Mucosa of gallbladder (tissue), 1 donor: ENCODE data around the gene MYEF2. TPM values are rescaled to one million over a fixed set of nuclear protein-coding genes. Genes with fewer than 3 reads are reported as not detected.

Experiments used
- DNase-seq: peaks from one replicate; pipeline ENCODE4 v3.0.0-alpha.2; 2020; ENCODE audit warnings: low spot score
- total RNA-seq: library from RNA; stranded (reverse); gene quantifications from one replicate; pipeline ENCODE4 v1.2.1, GENCODE V29; 2021
- donor health status: DM: no; HTN: no; CAD: no.

The MYEF2 gene
- total RNA-seq, 1 donor from 2014 or later, result 41.1 TPM

DNA sequence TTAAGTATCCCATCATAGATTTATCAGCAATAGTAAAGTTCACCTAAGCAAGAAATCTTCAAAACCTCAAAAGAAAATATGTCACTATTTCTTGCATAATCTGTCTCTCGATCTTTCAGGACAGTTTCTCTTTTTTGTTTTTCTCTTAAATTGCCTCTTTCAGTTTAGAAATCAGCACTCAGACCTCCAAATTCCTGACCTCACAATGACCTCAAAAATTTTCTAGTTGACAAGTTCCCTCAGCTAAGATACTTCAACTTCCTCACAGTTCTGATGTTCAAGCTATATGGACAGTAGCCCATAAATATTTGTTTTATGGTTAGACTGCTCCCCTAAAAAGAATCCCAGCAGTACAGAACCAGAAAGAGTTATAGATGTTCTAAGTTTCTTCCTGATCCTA, 33.2 kb downstream of the MYEF2 start:
- no peak for DNase-seq

GRCh38 chr15:48143856-48144255, 34.2 kb downstream of the MYEF2 start:
- no peak for DNase-seq

- DNase-seq, result no peak
Observed at GRCh38 chr15:48132874-48133273, 45.2 kb downstream of the MYEF2 start.

DNA sequence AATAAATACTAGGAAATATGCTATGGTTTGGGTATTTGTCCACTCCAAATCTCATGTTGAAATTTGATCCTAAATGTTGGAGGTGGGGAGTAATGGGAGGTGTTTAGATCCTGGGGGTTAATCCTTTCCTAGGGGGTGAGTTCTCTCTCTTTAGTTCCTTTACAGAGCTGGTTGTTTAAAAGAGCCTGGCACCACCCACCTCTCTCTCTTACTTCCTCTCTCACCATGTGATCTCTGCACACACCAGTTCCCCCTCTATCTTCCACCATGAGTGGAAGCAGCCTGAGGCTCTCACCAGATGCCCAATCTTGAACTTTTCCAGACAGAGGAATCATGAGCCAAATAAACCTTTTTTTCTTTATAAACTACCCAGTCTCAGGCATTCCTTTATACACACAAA, 46.8 kb downstream of the MYEF2 start:
- no peak for DNase-seq

DNA sequence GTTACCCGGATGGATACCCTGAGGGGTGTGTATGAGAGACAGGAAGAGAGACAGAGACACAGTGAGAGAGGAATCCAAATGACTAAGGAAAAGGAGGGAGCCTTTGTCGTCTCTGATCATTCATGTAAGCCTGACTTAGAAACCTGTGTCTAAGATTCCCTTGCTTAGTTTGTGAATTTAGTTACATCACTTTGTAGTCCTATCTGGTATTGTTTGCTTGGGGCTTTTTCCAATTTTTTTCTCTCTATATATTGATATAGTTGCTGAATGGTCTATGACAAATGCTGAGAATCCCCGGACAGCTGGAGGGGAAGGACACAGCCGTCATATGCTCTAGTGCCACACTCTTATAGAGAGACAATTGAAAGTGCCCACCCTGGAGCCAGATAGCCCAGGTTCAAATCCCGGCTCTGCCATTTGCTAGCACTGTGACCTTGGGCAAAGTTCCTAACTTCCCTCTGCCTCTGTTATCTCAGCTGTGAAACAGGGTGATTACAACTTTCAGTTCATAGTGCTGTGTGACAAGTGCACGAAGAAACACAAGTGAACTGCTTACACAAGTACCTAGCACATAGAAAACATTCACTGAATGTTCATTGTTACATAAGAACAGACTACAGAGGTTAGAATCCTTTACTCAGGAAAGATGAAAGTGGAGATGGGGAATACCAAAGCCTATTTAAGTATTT, 51.3 kb downstream of the MYEF2 start:
- DNase-seq, result no peak

DNA sequence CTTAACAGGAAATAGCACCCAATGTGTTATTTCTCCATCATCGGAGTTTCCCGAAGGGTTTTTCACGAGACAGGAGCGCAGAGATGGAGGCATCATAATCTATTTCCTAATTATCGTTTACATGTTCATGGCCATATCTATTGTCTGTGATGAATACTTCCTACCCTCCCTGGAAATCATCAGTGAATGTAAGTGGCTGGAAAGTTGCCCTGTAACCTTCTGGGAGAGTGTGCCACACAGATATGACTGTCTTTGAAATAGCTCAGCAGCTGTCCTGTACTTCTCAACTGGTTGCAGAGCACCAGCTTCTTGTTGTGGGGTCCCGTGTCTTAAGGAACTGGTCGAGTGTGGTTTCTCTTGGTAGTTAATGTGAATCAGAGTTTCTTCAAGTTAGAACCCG, 56.2 kb downstream of the MYEF2 start:
- DNase-seq, result no peak

DNA sequence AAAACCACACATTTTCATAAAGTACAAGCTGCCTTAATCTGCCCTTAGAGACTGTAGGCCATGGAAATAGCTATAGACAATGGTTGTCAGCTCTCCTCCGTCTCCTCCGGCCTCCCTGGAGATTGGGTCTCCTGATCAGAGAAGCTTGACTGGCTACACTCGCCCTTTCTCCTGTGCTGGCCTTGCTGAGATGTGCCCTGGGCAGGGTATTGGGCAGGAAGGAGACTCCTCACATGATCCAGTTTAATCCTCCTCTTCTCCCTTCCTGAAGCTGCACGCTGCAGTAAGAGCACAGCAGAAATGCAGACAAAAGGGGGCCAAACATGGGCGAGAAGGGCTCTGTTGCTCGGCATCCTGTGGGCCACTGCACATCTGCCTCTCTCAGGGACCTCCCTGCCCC, 57.4 kb downstream of the MYEF2 start, which contains the start of gene SLC24A5:
TSS of gene SLC24A5 (plus strand) at position 246 of the 400 bp plus-strand sequence. CDS start at position 301, 55 bp downstream.
- no peak for DNase-seq

DNA sequence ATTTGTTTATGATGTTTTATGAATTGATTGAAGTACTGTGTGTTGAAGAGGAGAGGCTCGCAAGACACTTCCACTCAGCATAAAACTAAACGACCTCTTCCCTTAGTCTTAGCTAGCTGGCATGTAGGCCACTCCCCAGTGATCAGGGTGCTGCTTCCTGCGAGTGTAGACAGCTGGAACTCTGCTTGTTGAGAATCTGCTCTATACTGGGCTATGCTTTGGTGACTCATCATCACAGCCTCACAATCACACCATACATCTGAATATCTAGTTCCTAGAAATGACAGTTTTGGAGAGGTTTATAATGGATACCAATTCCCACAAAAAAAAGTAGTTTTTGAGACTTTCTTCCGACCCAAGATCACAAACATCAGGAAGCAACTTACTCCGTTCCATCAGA, 58.8 kb downstream of the MYEF2 start:
- no peak for DNase-seq

GRCh38 chr15:48112242-48112641, 65.9 kb downstream of the MYEF2 start:
- no peak for DNase-seq

GRCh38 chr15:48109856-48110531, 68.1 kb downstream of the MYEF2 start:
- no peak for DNase-seq

- no peak for DNase-seq
Observed at GRCh38 chr15:48109212-48109611, 68.9 kb downstream of the MYEF2 start.

GRCh38 chr15:48105936-48106335, 72.2 kb downstream of the MYEF2 start:
- DNase-seq, result no peak

DNA sequence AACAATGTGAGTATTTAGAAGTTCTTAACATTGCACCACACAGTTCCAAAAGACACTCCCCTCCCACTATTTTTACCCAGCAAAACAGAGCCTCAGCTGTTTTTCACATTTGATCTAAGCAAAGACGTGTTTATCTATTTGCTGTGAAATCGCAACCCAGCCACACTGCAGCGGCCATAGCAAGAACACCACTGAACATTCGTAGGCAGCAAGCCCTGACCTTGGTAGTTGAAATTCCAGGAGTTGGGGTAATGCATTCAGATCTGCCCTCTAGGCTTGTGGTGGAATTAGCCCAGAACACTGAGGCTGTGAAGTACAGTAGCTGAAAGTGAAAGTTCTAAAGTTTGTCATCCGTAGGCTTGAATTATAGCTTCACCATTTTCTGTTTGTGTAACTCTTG, 74.4 kb downstream of the MYEF2 start:
- DNase-seq, result no peak

GRCh38 chr15:48102167-48102566, 75.9 kb downstream of the MYEF2 start:
- no peak for DNase-seq

DNA sequence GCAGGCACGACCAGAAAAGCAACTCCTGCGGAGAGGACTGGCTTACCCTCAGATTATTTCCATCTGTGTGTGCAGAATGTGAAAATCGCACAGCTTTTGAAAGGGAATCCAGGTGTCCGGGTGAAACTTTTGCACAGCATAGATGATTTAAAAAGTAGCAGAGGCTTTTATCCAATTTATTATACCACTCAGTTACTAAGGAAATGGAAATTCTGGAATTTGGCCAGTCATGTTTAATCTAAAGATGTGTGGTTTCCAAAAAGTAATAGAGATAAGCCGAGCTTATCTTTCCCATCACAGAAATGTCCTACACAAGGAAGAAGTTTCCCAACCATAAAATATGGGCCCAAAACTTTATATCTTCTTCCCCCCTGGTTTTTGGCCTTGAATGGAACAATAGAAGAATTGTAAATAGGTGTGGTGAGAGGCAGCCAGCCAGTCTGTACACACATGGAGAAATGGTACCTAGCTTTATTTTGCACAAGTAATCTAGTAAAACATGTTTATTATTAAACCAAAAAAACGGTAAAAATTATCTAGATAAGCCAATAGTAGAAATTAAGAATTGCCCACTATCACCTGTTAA, 76.6 kb downstream of the MYEF2 start:
- DNase-seq, result no peak

- no peak for DNase-seq
Observed at GRCh38 chr15:48097264-48097663, 80.8 kb downstream of the MYEF2 start.

DNA sequence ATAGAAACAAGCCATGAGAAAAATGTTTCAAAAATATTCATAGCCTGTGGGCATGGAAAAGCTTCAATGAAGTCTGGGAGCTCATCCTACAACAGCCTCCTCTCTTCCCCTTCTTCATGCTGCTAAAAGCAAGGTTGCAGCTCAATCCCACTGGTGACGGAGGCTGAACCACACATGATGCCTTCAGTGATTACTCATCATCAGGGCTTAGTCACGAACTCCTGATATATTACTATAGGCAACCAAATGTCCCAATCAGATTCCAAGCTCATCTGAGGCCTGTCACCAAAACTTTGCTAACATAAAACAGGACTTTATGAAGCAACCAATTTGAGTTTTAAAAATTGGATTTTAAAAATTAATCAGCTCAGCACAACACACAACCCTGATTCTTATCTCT, 81.3 kb downstream of the MYEF2 start:
- DNase-seq, result no peak

DNA sequence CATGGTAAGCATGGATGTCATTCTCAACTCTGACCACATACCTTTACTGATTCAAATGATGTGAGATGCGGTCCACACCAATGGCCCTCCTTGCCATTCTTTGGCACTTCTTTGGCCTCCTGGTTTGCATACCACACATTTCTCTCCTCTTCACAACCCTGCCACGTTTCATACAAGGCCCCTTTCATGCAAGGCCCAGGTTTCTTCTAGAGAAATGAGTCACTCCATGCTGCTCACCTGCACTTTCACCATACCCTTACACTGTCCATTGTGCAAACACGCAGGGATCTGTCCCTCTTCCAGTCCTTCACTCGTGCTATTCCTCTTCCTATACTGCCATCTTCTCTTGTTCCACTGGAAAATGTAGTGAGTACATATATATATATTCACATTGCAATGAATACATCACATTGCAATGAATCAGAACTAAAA, 81.7 kb downstream of the MYEF2 start:
- DNase-seq, result no peak

- no peak for DNase-seq
Observed at GRCh38 chr15:48091522-48091921, 86.6 kb downstream of the MYEF2 start.

DNA sequence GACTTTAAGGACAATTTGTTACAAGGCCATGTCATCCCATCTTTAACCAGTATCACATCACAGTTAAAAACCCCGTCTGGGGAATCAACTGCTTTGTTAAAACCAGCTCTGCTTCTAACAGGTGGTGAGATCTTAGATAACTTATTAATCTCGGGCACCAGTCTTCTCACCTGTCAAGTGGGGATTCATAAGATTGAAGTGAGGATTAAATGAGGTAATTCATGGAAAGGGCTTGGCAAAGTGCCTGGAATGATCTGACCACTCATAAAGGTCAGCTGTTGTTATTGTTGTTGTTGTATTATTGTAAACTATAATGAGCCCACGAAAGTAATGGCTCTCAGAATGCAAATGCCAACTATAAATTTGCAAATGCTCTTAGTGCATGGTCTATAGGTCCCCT, 87.4 kb downstream of the MYEF2 start:
- no peak for DNase-seq

- DNase-seq, result no peak
Observed at GRCh38 chr15:48090115-48090514, 88.0 kb downstream of the MYEF2 start.

GRCh38 chr15:48089702-48090101, 88.4 kb downstream of the MYEF2 start:
- no peak for DNase-seq

GRCh38 chr15:48087844-48088243, 90.3 kb downstream of the MYEF2 start:
- no peak for DNase-seq
